Testis (tissue), 3 donors: ENCODE results near the gene STX1A. TPM values are rescaled to one million over a fixed set of nuclear protein-coding genes. Genes with fewer than 3 reads are reported as not detected.

Experiments
- DNase-seq: peaks from one replicate; pipeline ENCODE4 v3.0.0-alpha.2; 2019
- H3K27ac ChIP-seq, 2 donors: fragments of 200-600 bp; sonication (generic); one replicate each; pipeline ENCODE4 v1.5.1; 2019
- H3K27me3 ChIP-seq: fragments of 200-600 bp; sonication (generic); one replicate; pipeline ENCODE4 v1.5.1; 2019
- H3K36me3 ChIP-seq: fragments of 200-600 bp; sonication (generic); one replicate; pipeline ENCODE4 v1.5.1; 2017; ENCODE audit warnings: low read depth; ENCODE audit errors: missing control alignments
- H3K4me1 ChIP-seq: fragments of 200-600 bp; sonication (generic); one replicate; pipeline ENCODE4 v1.5.1; 2019
- H3K4me3 ChIP-seq, 2 donors: fragments of 200-600 bp; sonication (generic); one replicate each; pipeline ENCODE4 v1.5.1; 2017 to 2019
- H3K9me3 ChIP-seq: fragments of 200-600 bp; sonication (generic); one replicate; pipeline ENCODE4 v1.5.1; 2017
- POLR2A ChIP-seq: fragments of 450-650 bp; IDR thresholded peaks from one replicate; pipeline ENCODE4 v1.6.1; 2017; ENCODE audit warnings: antibody characterized with exemption, mild to moderate bottlenecking, moderate library complexity
- WGBS, 2 donors: methylation state at CpG; one replicate each; pipeline ENCODE4 v1.1.5; 2018; 5-methylcytosine and 5-hydroxymethylcytosine counted together
- intact Hi-C: fragments of 100-400 bp; cut with DNase I; formaldehyde crosslinking; loops from one replicate; pipeline ENCODE4 v1.15.1; 2023; ENCODE audit warnings: low total_unique reads
- polyA plus RNA-seq: library from polyadenylated mRNA; stranded (reverse); fragments of 350-450 nt; fragmentation: Illumina TruSeq; extraction: RNeasy Lipid Tissue Mini Kit (QIAGEN cat#74804); gene quantifications from one replicate; pipeline ENCODE4 v1.2.3, GENCODE V29; 2014; ENCODE audit warnings: low read depth, low replicate concordance; ENCODE audit not compliant: insufficient read depth
- total RNA-seq, 2 donors: library from RNA; depleted of rRNA; stranded (reverse); fragments of >200 nt; gene quantifications; one replicate each; pipeline ENCODE4 v1.2.3, GENCODE V29; 2016
- TF ChIP-seq, protein P1 (sequence below), 3 experiments: fragments of 450-650 bp in 2 of 3; fragments of 200-600 bp in 1 of 3; sonication (generic) in 1 of 3; IDR thresholded peaks; one replicate each; pipeline ENCODE4 v1.5.1; 2016 to 2019; ENCODE audit warnings: antibody characterized with exemption in 3 of 3, mild to moderate bottlenecking in 2 of 3, moderate library complexity in 1 of 3

The STX1A gene
- total and polyA plus RNA-seq, 3 donors from 2014 or later = 13.2 to 28.2 (median 24.7) TPM

DNA sequence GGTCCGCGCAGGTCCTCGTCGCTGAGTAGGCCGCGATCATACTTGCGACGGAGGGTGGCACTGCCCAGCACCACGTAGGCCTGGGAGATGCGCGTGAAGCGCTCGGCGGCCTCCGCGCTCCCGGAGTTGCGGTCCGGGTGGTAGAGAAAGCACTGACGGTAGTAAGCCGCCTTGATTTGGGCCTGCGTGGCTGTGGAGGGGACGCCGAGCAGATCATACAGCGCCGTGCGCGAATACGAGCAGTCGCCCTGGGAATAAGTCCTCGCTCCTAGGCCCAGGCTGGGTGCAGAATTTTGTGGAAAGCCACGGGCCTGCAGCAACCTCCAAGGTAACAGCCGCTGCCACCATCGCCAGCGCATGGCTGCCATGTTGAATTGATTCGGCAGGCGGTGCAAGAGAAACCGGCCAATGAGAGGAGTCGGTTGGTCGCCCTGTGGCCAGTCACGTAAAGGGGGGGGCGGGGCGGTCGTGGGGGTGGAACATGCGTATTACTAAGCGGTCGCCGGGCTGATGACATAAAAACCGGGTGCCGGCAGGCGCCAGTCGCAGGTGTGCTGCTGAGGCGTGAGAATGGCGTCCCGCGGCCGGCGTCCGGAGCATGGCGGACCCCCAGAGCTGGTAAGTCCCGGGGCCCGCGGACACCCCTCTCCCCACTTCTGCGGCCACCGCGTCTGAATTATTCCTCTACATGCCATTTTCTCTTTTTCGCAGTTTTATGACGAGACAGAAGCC, 36.2 kb downstream of the STX1A start, which contains the start of the genes BUD23 and DNAJC30:
Gene BUD23, plus strand, starts transcription at position 542 of the 732 bp plus-strand sequence. Its CDS starts 29 bp downstream, at position 571.
Gene DNAJC30, minus strand, starts transcription at position 398 of the 732 bp plus-strand sequence. Its CDS starts 30 bp downstream, at position 368.
- Histone ChIP-seq H3K27me3 (no peaks in the 10 kb centered on the region), H3K36me3 (no peaks in the 10 kb centered on the region), H3K4me1 (peaks cover 44% of the 10 kb centered on the region), H3K9me3 (no peaks in the 10 kb centered on the region), H3K4me3 (peak within 1 kb of the TSS; percentile 89 to 91), H3K27ac (peak within 1 kb of the TSS; percentile 77 to 83)
- intact Hi-C loops = no loop called here
- TF ChIP-seq, protein P1, sequence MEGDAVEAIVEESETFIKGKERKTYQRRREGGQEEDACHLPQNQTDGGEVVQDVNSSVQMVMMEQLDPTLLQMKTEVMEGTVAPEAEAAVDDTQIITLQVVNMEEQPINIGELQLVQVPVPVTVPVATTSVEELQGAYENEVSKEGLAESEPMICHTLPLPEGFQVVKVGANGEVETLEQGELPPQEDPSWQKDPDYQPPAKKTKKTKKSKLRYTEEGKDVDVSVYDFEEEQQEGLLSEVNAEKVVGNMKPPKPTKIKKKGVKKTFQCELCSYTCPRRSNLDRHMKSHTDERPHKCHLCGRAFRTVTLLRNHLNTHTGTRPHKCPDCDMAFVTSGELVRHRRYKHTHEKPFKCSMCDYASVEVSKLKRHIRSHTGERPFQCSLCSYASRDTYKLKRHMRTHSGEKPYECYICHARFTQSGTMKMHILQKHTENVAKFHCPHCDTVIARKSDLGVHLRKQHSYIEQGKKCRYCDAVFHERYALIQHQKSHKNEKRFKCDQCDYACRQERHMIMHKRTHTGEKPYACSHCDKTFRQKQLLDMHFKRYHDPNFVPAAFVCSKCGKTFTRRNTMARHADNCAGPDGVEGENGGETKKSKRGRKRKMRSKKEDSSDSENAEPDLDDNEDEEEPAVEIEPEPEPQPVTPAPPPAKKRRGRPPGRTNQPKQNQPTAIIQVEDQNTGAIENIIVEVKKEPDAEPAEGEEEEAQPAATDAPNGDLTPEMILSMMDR (IDR thresholded peaks at IDR 0.05) = no peak
- no peak for TF ChIP-seq POLR2A
- WGBS, 2 donors = 0% methylated on average over 35 to 68 of the region's 68 CpGs
- peak; percentile 98 for DNase-seq

DNA sequence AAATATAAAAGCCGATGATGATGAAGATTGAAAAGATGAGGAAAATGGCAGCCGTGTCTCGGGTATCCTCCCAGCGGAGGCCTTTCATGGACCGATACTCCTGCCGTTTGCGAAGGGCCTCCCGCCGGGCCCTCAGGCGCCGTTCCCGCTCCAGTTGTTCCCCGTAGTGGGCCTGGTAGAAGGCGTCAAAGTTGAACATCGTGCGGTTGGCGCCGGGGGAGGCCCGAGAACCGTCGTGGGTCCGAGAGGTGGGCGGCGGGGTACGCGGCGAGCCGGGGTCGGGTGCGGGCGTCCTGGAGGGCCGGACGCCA, 36.8 kb downstream of the STX1A start:
- intact Hi-C loops = no loop called here
- TF ChIP-seq, protein P1 (IDR thresholded peaks at IDR 0.05) = no peak
- TF ChIP-seq POLR2A = no peak
- Histone ChIP-seq H3K4me3 (peak overlapping the region; percentile 89 to 91), H3K36me3 (no peaks in the 10 kb centered on the region), H3K4me1 (peaks cover 44% of the 10 kb centered on the region), H3K27ac (peak overlapping the region; percentile 70 to 83), H3K9me3 (no peaks in the 10 kb centered on the region), H3K27me3 (no peaks in the 10 kb centered on the region)
- no peak for DNase-seq
- 0 to 2% methylated on average over 13 to 30 of the region's 33 CpGs for WGBS, 2 donors

DNA sequence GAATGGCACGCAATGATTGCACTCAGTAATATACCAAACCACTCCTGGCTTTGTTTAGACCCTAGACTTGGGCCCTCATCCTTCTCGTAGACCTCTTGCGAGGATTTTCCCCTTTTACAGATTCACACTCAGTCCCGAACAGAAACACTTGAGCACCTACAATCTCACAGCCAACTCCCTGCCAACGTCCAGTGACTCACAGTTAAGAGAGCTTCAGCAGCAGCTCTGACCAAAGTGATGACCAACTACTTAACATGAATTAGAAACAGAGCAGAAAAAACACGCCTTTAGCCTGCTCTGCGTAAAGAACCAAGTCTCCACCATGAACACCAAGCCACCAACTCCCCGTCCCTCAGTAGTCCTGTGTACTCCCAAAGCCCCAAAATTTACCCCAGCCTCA, 38.4 kb downstream of the STX1A start:
- DNase-seq = no peak
- H3K27me3 ChIP-seq = no peaks in the 10 kb centered on the region
- TF ChIP-seq POLR2A = no peak
- TF ChIP-seq, protein P1 (IDR thresholded peaks at IDR 0.05) = no peak
- no peaks in the 10 kb centered on the region for H3K36me3 ChIP-seq
- WGBS, 2 donors = 65 to 73% methylated on average over 8 of the region's 8 CpGs
- intact Hi-C loops = no loop called here
- peak overlapping the region; percentile 70 to 83 for H3K27ac ChIP-seq
- no peak overlapping the region for H3K4me3 ChIP-seq
- H3K9me3 ChIP-seq = no peaks in the 10 kb centered on the region
- peaks cover 44% of the 10 kb centered on the region for H3K4me1 ChIP-seq

DNA sequence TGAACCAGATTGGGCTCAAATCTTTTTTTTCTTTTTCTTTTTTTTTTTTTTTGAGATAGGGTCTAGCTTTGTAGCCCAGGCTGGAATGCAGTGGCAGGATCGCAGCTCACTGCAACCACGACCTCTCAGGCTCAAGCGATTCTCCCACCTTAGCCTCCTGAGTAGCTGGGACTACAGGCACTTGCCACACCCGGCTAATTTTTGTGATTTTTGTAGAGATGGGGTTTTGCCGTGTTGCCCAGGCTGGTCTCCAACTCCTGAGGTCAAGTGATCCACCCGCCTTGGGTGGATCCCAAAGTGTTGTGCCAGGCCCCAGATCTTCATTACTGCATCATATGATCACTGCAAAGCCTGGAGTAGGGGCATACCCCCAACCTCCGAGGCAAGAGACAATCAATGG, 39.0 kb downstream of the STX1A start:
- intact Hi-C loops = no loop called here
- no peak for TF ChIP-seq POLR2A
- TF ChIP-seq, protein P1 (IDR thresholded peaks at IDR 0.05) = no peak
- peak overlapping the region; percentile 46 to 70 for H3K27ac ChIP-seq
- no peaks in the 10 kb centered on the region for H3K36me3 ChIP-seq
- no peaks in the 10 kb centered on the region for H3K27me3 ChIP-seq
- WGBS, 2 donors = 66 to 71% methylated on average over 7 of the region's 7 CpGs
- no peaks in the 10 kb centered on the region for H3K9me3 ChIP-seq
- no peak for DNase-seq
- peaks cover 49% of the 10 kb centered on the region for H3K4me1 ChIP-seq
- no peak overlapping the region for H3K4me3 ChIP-seq

DNA sequence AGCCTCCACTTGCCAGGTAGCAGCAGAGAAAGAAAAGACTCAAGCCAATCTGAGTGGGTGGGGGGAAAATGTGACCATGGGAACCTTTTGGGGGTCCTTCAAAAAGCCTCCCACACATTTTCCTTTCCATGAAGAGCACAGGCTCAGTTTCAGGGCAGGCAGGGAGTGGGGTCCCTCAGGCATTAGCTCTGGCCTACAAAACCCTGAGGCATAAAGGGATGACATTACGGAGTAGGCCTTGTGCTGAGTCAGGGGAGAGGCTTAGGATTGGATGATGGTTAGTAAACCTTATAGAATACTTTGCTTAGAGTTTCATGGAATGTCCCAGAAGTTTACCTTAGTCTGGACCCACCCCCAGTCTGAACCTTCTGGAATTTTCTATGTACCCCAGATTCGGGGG, 39.8 kb downstream of the STX1A start:
- DNase-seq = no peak

More for the DNA sequence above, 39.8 kb downstream of the STX1A start:
- Histone ChIP-seq H3K36me3 (no peaks in the 10 kb centered on the region), H3K27me3 (no peaks in the 10 kb centered on the region), H3K27ac (peak overlapping the region; percentile 46 to 70), H3K9me3 (no peaks in the 10 kb centered on the region), H3K4me1 (peaks cover 49% of the 10 kb centered on the region), H3K4me3 (no peak overlapping the region)
- TF ChIP-seq, protein P1 (IDR thresholded peaks at IDR 0.05) = no peak
- no peak for TF ChIP-seq POLR2A
- 73 to 75% methylated on average over 2 of the region's 2 CpGs for WGBS, 2 donors
- intact Hi-C loops = no loop called here
